HG02943 (cell line): ENCODE measurements around the gene CGA.
"Not testable (repeated sequence)": the region's sequence is repeated elsewhere in the genome, so short reads cannot be mapped to it uniquely, and the experiment has no call there.

Experiments
- ATAC-seq: cut with Tn5 transposase; IDR thresholded peaks from one replicate; pipeline ENCODE4 v1.9.1; 2021; ENCODE audit warnings: mild to moderate bottlenecking, low read depth, moderate library complexity; ENCODE audit not compliant: unreplicated experiment

Gene CGA

GRCh38 chr6:87095087-87095509 lies at the start of gene CGA:
CGA (minus strand) TSS chr6:87095106; CDS start chr6:87088200, 6,906 bp downstream.
- no peak for ATAC-seq

GRCh38 chr6:87139927-87140326 lies 45.0 kb upstream of the CGA start:
- ATAC-seq: not testable (repeated sequence)

- no peak for ATAC-seq
Measured at GRCh38 chr6:87139236-87139635, 44.3 kb upstream of the CGA start.

- ATAC-seq: no peak
Measured at GRCh38 chr6:87136963-87137362, 42.1 kb upstream of the CGA start.

- no peak for ATAC-seq
Measured at GRCh38 chr6:87127737-87128136, 32.8 kb upstream of the CGA start.

- no peak for ATAC-seq
Measured at GRCh38 chr6:87126501-87126900, 31.6 kb upstream of the CGA start.

GRCh38 chr6:87124074-87124473 lies 29.2 kb upstream of the CGA start:
- ATAC-seq: no peak

GRCh38 chr6:87122477-87122876 lies 27.6 kb upstream of the CGA start:
- ATAC-seq: no peak

- no peak for ATAC-seq
Measured at GRCh38 chr6:87118054-87118453, 23.1 kb upstream of the CGA start.

GRCh38 chr6:87116922-87117321 lies 22.0 kb upstream of the CGA start:
- no peak for ATAC-seq

GRCh38 chr6:87115402-87116135 lies 20.7 kb upstream of the CGA start:
- peak; percentile 59 for ATAC-seq

GRCh38 chr6:87110636-87111035 lies 15.7 kb upstream of the CGA start:
- no peak for ATAC-seq

GRCh38 chr6:87105823-87106222 lies 10.9 kb upstream of the CGA start:
- ATAC-seq: no peak

GRCh38 chr6:87104667-87105066 lies 9.8 kb upstream of the CGA start:
- no peak for ATAC-seq

- ATAC-seq: no peak
Measured at GRCh38 chr6:87103977-87104601, 9.2 kb upstream of the CGA start.

- no peak for ATAC-seq
Measured at GRCh38 chr6:87102151-87102621, 7.3 kb upstream of the CGA start.

- ATAC-seq: no peak
Measured at GRCh38 chr6:87101067-87101466, 6.2 kb upstream of the CGA start.

GRCh38 chr6:87100216-87100615 lies 5.3 kb upstream of the CGA start:
- ATAC-seq: no peak

GRCh38 chr6:87099472-87099871 lies 4.6 kb upstream of the CGA start:
- no peak for ATAC-seq

GRCh38 chr6:87094576-87094975 lies 330 bp downstream of the CGA start:
- ATAC-seq: no peak

- no peak for ATAC-seq
Measured at GRCh38 chr6:87093651-87094050, 1.3 kb downstream of the CGA start.

- ATAC-seq: no peak
Measured at GRCh38 chr6:87093199-87093598, 1.7 kb downstream of the CGA start.
